Stimulated activated CD4-positive, alpha-beta T cell treated with anti-CD3 and anti-CD28 coated beads, Interleukin-15, amount 100 ng/mL, for 1 hour (primary cell): Measurements from ENCODE around the gene FHOD3.

Experiments
- DNase-seq, 2 donors: peaks; one replicate each; pipeline ENCODE4 v3.0.0-alpha.2; 2020; ENCODE audit warnings: low read depth in 1 of 2, low spot score in 1 of 2

The FHOD3 gene

GRCh38 chr18:36378205-36378604 lies 80.7 kb downstream of the FHOD3 start:
- DNase-seq, result no peak

GRCh38 chr18:36379435-36379984 lies 82.0 kb downstream of the FHOD3 start:
- DNase-seq, result no peak

- DNase-seq, result no peak
Observed at GRCh38 chr18:36380173-36380827, 82.8 kb downstream of the FHOD3 start.

GRCh38 chr18:36381075-36381474 lies 83.6 kb downstream of the FHOD3 start:
- no peak for DNase-seq

- DNase-seq, result no peak
Observed at GRCh38 chr18:36382854-36383253, 85.3 kb downstream of the FHOD3 start.

- DNase-seq, result no peak
Observed at GRCh38 chr18:36386150-36386920, 88.8 kb downstream of the FHOD3 start.

- no peak for DNase-seq
Observed at GRCh38 chr18:36387310-36387709, 89.8 kb downstream of the FHOD3 start.

GRCh38 chr18:36388310-36388709 lies 90.8 kb downstream of the FHOD3 start:
- DNase-seq, result no peak

- DNase-seq, result no peak
Observed at GRCh38 chr18:36389027-36389426, 91.5 kb downstream of the FHOD3 start.

GRCh38 chr18:36389811-36390581 lies 92.5 kb downstream of the FHOD3 start:
- DNase-seq, result no peak

- DNase-seq, result no peak
Observed at GRCh38 chr18:36391426-36392145, 94.1 kb downstream of the FHOD3 start.

GRCh38 chr18:36392164-36392978 lies 94.9 kb downstream of the FHOD3 start:
- DNase-seq, result no peak

GRCh38 chr18:36392979-36393287 lies 95.4 kb downstream of the FHOD3 start:
- no peak for DNase-seq

GRCh38 chr18:36394486-36394885 lies 97.0 kb downstream of the FHOD3 start:
- DNase-seq, result no peak

GRCh38 chr18:36396190-36396589 lies 98.7 kb downstream of the FHOD3 start:
- no peak for DNase-seq

- no peak for DNase-seq
Observed at GRCh38 chr18:36397033-36397432, 99.5 kb downstream of the FHOD3 start.

GRCh38 chr18:36398419-36398818 lies 100.9 kb downstream of the FHOD3 start:
- no peak for DNase-seq

GRCh38 chr18:36399055-36399454 lies 101.5 kb downstream of the FHOD3 start:
- no peak for DNase-seq

- no peak for DNase-seq
Observed at GRCh38 chr18:36401462-36401861, 103.9 kb downstream of the FHOD3 start.

GRCh38 chr18:36402765-36403396 lies 105.4 kb downstream of the FHOD3 start:
- DNase-seq, result no peak
